Lower leg skin (tissue), 4 donors: ENCODE measurements around the gene LY6G6C. TPM values are rescaled to one million over a fixed set of nuclear protein-coding genes. Genes with fewer than 3 reads are reported as not detected.

Experiments
- DNase-seq, 2 donors: peaks; one replicate each; pipeline ENCODE4 v3.0.0-alpha.2; 2019; ENCODE audit warnings: low spot score in 2 of 2
- H3K4me3 ChIP-seq: fragments of 200-600 bp; sonication (generic); 2 replicates; pipeline ENCODE4 v1.5.1; 2017; ENCODE audit warnings: mild to moderate bottlenecking, low read depth; ENCODE audit not compliant: poor library complexity, severe bottlenecking
- POLR2A ChIP-seq, 2 donors: fragments of 450-650 bp; IDR thresholded peaks; one replicate each; pipeline ENCODE4 v1.6.1; 2016 to 2017; ENCODE audit warnings: antibody characterized with exemption in 2 of 2, mild to moderate bottlenecking in 1 of 2, moderate library complexity in 1 of 2
- WGBS, 2 donors: methylation state at CpG; one replicate each; pipeline ENCODE4 v1.1.5; 2018; 5-methylcytosine and 5-hydroxymethylcytosine counted together
- intact Hi-C: fragments of 100-400 bp; cut with DNase I; formaldehyde crosslinking; loops from one replicate; pipeline ENCODE4 v1.15.0; 2023; ENCODE audit warnings: low total_unique reads
- total RNA-seq, 4 donors: library from RNA; depleted of rRNA; stranded (reverse); fragments of >200 nt; gene quantifications; one replicate each; pipeline ENCODE4 v1.1.0, GENCODE V29; 2016
- TF ChIP-seq, protein P1 (sequence below), 3 donors: fragments of 450-650 bp; IDR thresholded peaks; one replicate each; pipeline ENCODE4 v1.5.1; 2016; ENCODE audit warnings: antibody characterized with exemption in 3 of 3, mild to moderate bottlenecking in 3 of 3, moderate library complexity in 2 of 3

The LY6G6C gene
- total RNA-seq, 4 donors from 2014 or later: 189 to 513 (median 237) TPM

DNA sequence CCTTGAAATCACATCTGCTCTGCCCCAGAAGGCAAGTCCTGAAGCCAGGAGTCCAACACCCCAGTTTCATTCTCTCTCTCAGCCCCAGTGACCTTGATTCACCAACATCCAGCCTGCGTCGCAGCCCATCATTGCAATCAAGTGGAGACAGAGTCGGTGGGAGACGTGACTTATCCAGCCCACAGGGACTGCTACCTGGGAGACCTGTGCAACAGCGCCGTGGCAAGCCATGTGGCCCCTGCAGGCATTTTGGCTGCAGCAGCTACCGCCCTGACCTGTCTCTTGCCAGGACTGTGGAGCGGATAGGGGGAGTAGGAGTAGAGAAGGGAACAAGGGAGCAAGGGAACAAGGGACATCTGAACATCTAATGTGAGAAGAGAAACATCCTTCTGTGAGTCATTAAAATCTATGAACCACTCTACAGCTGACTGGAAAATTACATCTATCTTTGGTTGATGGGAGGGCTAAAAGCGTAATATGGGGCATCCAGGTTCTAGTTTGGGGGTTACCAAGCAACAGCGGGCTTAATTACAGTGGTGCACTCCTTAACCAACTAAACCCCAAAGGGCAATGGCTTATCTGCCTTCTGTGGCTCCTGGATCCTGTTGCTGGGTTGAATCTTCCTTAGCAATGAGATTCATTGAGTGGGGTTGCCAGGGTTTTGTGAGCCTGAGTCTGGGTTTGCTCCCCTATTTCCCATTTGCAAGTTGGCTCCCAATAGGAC, 3.9 kb downstream of the LY6G6C start:
- TF ChIP-seq, protein P1, sequence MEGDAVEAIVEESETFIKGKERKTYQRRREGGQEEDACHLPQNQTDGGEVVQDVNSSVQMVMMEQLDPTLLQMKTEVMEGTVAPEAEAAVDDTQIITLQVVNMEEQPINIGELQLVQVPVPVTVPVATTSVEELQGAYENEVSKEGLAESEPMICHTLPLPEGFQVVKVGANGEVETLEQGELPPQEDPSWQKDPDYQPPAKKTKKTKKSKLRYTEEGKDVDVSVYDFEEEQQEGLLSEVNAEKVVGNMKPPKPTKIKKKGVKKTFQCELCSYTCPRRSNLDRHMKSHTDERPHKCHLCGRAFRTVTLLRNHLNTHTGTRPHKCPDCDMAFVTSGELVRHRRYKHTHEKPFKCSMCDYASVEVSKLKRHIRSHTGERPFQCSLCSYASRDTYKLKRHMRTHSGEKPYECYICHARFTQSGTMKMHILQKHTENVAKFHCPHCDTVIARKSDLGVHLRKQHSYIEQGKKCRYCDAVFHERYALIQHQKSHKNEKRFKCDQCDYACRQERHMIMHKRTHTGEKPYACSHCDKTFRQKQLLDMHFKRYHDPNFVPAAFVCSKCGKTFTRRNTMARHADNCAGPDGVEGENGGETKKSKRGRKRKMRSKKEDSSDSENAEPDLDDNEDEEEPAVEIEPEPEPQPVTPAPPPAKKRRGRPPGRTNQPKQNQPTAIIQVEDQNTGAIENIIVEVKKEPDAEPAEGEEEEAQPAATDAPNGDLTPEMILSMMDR (IDR thresholded peaks at IDR 0.05): no peak
- TF ChIP-seq POLR2A (IDR thresholded peaks at IDR 0.05): no peak
- 47 to 61% methylated on average over 10 of the region's 10 CpGs for WGBS, 2 donors
- DNase-seq: no peak
- no peak overlapping the region for H3K4me3 ChIP-seq
- intact Hi-C loops: no loop called here

DNA sequence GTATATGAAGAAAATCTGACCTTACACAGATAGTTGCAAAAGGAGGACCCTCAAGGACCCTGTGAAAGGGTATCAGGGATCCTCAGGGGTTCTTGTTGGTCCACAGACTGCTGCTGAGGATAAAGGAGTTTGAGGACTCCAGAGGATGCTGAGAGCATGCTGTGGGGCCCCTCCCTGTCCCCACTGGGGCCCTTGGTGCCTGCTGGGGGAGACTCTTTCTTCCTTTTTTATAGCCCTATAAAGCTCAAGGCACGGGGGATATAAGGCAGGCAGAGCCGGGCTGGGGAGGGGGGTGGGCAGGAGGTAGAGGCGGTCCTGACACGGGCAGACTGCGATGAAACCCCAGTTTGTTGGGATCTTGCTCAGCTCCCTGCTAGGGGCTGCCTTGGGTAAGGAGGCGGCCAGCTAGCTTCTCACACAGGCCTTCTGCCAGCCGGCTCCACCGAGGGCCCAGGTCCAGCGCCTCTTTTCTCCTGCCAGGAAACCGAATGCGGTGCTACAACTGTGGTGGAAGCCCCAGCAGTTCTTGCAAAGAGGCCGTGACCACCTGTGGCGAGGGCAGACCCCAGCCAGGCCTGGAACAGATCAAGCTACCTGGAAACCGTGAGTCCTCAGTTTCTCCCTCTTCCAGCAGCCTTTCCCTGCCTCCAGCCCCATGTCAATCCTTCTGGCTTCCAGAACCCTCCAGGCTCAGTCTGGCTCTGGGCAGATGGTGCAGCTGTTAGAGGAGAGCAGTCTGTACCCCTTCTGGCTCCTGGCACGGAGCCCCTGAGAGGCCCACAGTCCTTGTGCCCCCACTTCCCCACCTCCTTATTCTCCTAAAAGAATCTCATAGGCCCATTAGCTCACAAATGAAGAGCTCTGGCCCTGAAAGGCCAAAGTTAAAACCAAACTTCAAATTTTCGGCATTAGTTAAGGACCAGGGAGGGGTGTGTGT, 6.3 kb downstream of the LY6G6C start, which contains the start of gene LY6G6D:
TSS of gene LY6G6D (plus strand) at position 327 of the 937 bp plus-strand sequence. CDS start at position 335, 8 bp downstream.
- intact Hi-C loops: no loop called here
- DNase-seq: no peak
- H3K4me3 ChIP-seq: no peak within 1 kb of the TSS
- TF ChIP-seq POLR2A (IDR thresholded peaks at IDR 0.05): no peak
- TF ChIP-seq, protein P1 (IDR thresholded peaks at IDR 0.05): no peak
- WGBS, 2 donors: 46 to 51% methylated on average over 16 of the region's 16 CpGs

DNA sequence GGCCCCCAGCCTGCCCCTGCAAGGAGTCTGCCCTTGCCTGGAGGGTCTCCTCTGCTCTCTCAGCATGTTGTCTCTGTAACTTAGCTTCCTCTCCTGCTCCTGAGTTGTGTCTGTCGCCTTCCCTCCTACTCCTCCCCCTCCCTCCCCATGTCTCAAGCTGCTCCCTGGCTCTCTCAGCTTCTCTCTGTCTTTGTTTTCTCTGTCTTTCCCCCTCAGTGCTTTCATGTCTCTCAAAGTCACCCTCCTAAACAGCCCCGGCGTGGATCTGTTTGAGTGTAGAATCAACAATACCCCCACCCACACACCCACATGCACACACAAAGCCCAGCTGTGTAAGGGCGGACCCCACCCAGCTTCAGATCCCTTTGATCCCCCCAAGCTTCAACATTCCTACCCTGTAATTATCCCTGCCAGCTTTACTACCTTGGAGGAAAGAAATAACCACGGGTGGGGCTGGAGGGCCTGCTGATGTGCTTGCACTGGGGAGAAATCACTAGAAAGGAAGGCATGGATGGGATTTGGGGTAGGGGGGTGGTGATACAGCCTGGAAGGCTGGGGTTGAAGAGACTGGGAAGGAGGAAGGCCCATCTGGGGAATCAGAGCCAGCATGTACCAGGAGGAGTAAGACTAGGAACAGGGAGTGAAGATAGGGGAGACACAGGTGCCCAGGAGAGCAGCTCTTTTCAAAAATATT, 7.4 kb downstream of the LY6G6C start:
- intact Hi-C loops: no loop called here
- H3K4me3 ChIP-seq: no peak overlapping the region
- 27 to 28% methylated on average over 5 of the region's 5 CpGs for WGBS, 2 donors
- DNase-seq: no peak
- no peak for TF ChIP-seq POLR2A (IDR thresholded peaks at IDR 0.05)
- TF ChIP-seq, protein P1 (IDR thresholded peaks at IDR 0.05): no peak

DNA sequence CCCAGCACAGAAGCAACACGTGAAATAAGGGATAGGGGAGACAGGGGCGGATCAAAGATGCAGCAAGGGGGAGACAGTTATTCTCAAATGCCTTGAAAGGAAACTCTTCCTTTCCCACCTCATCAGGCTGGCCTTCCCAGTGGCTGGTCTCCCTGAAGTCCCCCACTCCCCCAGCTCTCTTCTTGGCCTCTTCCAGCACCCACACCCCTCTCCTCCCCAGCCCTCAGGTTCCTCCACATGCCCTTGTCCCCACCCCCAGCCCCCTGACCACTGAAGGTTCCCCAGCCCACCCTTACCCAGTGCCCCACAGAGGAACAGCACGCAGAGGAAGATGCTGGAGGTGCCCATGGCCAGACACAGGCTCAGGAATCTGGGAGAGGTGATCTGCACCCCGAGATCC, 8.1 kb downstream of the LY6G6C start:
- intact Hi-C loops: no loop called here
- TF ChIP-seq POLR2A (IDR thresholded peaks at IDR 0.05): no peak
- TF ChIP-seq, protein P1 (IDR thresholded peaks at IDR 0.05): no peak
- WGBS, 2 donors: 57 to 70% methylated on average over 4 of the region's 4 CpGs
- no peak overlapping the region for H3K4me3 ChIP-seq
- no peak for DNase-seq

DNA sequence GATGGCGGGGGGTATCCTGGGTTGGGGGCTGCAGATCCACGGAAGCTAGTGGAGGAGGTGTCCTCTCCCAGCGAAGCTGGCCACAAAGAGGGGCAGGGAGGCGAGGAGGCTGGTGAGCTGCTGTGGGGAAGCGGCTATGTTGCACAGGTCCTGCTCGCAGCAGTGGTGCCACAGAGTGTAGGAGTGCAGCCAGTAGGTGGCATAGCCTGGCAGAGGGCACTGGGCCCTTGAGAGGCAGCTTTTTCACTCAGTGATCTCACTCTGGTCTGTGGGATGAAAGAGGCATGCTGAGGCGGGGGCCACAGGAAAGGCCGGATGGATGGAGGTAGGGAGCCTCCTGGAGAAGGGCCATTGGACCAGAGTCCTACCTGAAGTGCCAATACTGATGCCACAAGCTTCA, 9.2 kb downstream of the LY6G6C start:
- H3K4me3 ChIP-seq: no peak overlapping the region
- no peak for DNase-seq
- no peak for TF ChIP-seq POLR2A (IDR thresholded peaks at IDR 0.05)
- TF ChIP-seq, protein P1 (IDR thresholded peaks at IDR 0.05): no peak
- WGBS, 2 donors: 54 to 61% methylated on average over 8 of the region's 8 CpGs
- intact Hi-C loops: no loop called here
